ENCODE data around the gene SUN3.

GRCh38 chr7:47956220-47956619, 72.7 kb downstream of the SUN3 start:
- TF ChIP-seq CTCF (IDR thresholded peaks at IDR 0.05): no peak
- no peak for TF ChIP-seq POLR2A (IDR thresholded peaks at IDR 0.05)
